Hepatocyte (in vitro differentiated cells): Measurements from ENCODE around the gene KRTAP2-4. TPM values are rescaled to one million over a fixed set of nuclear protein-coding genes. Genes with fewer than 3 reads are reported as not detected.

Experiments used
- DNase-seq: peaks from one replicate; pipeline ENCODE4 v3.0.0-alpha.2; 2016; ENCODE audit warnings: low spot score
- H2AFZ ChIP-seq: fragments of 200-600 bp; sonication (generic); 2 replicates; pipeline ENCODE4 v1.6.0; 2016; ENCODE audit warnings: antibody characterized with exemption, mild to moderate bottlenecking
- H3K27ac ChIP-seq: fragments of 200-600 bp; sonication (generic); 2 replicates; pipeline ENCODE4 v1.5.1; 2016; ENCODE audit warnings: mild to moderate bottlenecking
- H3K27me3 ChIP-seq: fragments of 200-600 bp; sonication (generic); 2 replicates; pipeline ENCODE4 v1.6.1; 2016
- H3K36me3 ChIP-seq: fragments of 200-600 bp; sonication (generic); replicated peaks from 2 replicates; pipeline ENCODE4 v1.5.1; 2016; ENCODE audit warnings: low read depth; ENCODE audit not compliant: insufficient read depth
- H3K4me1 ChIP-seq: fragments of 200-600 bp; sonication (generic); 2 replicates; pipeline ENCODE4 v1.5.1; 2016; ENCODE audit warnings: mild to moderate bottlenecking, moderate library complexity; ENCODE audit not compliant: insufficient read depth
- H3K4me2 ChIP-seq: fragments of 200-600 bp; sonication (generic); 2 replicates; pipeline ENCODE4 v1.6.0; 2016
- H3K4me3 ChIP-seq: fragments of 200-600 bp; sonication (generic); 2 replicates; pipeline ENCODE4 v1.5.1; 2016; ENCODE audit warnings: mild to moderate bottlenecking
- H3K79me2 ChIP-seq: fragments of 200-600 bp; sonication (generic); 2 replicates; pipeline ENCODE4 v1.6.0; 2017; ENCODE audit warnings: mild to moderate bottlenecking
- H3K9me2 ChIP-seq: fragments of 200-600 bp; sonication (generic); replicated peaks from 2 replicates; pipeline ENCODE4 v1.6.0; 2017; ENCODE audit warnings: mild to moderate bottlenecking; ENCODE audit not compliant: insufficient read depth
- H3K9me3 ChIP-seq: fragments of 200-600 bp; sonication (generic); 2 replicates; pipeline ENCODE4 v1.5.1; 2016; ENCODE audit warnings: low read depth, mild to moderate bottlenecking
- H4K20me1 ChIP-seq: fragments of 200-600 bp; sonication (generic); 2 replicates; pipeline ENCODE4 v1.6.0; 2016; ENCODE audit warnings: mild to moderate bottlenecking; ENCODE audit not compliant: insufficient read depth, poor library complexity, severe bottlenecking
- CTCF ChIP-seq: fragments of 200-600 bp; sonication (generic); IDR thresholded peaks from 2 replicates; pipeline ENCODE4 v1.5.1; 2016; ENCODE audit warnings: antibody characterized with exemption, mild to moderate bottlenecking; ENCODE audit not compliant: poor library complexity
- EZH2 ChIP-seq: fragments of 200-600 bp; sonication (generic); IDR thresholded peaks from 2 replicates; pipeline ENCODE4 v1.6.1; 2016; ENCODE audit warnings: antibody characterized with exemption, mild to moderate bottlenecking, borderline replicate concordance
- EZH2phosphoT487 ChIP-seq: fragments of 200-600 bp; sonication (generic); IDR thresholded peaks from one replicate; pipeline ENCODE4 v1.6.1; 2018; ENCODE audit warnings: antibody characterized with exemption, mild to moderate bottlenecking, low read depth, moderate library complexity; ENCODE audit not compliant: unreplicated experiment, severe bottlenecking
- WGBS: methylation state at CpG from one replicate; pipeline ENCODE4 v1.1.6; 2016; ENCODE audit warnings: low lambda C conversion rate; ENCODE audit errors: missing lambda C conversion rate; 5-methylcytosine and 5-hydroxymethylcytosine counted together
- polyA plus RNA-seq: library from polyadenylated mRNA; unstranded; fragments of >200 nt; fragmentation: Nextera tagmentation; extraction: Ambion mirVana; gene quantifications from 2 replicates; pipeline ENCODE4 v1.2.1, GENCODE V29; 2016
- total RNA-seq: library from RNA; depleted of rRNA; stranded (reverse); fragments of >200 nt; gene quantifications from 2 replicates; pipeline ENCODE4 v1.2.3, GENCODE V29; 2014

Gene KRTAP2-4
- total and polyA plus RNA-seq, 2 experiments from 2014 or later: not detected

DNA sequence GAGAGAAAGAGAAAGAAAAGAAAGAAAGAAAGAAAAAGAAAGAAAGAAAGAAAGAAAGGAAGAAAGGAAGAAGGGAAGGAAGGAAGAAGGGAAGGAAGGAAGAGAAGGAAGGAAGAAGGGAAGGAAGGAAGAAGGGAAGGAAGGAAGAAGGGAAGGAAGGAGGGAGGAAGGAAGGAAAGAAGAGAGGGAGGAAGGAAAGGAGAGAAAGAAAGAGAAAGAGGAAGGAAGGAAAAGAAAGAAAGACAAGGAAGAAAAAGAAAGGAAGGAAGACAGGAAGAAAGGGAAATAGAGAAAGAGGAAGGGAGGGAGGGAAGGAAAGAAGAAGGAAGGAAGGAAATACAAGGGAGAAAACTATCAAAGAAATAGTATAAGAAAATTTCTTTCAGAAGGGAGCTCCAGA lies 11.1 kb upstream of the KRTAP2-4 start:
- TF ChIP-seq EZH2phosphoT487 (no peak), EZH2 (no peak), CTCF (no peak)
- Histone ChIP-seq H3K4me1 (no peaks in the 10 kb centered on the region), H3K27ac (no peak overlapping the region), H3K36me3 (no peaks in the 10 kb centered on the region), H3K4me3 (no peak overlapping the region), H3K9me2 (no peaks in the 10 kb centered on the region), H4K20me1 (no peaks in the 10 kb centered on the region), H3K27me3 (peaks cover 15% of the 10 kb centered on the region), H3K9me3 (no peaks in the 10 kb centered on the region), H2AFZ (no peak overlapping the region), H3K4me2 (no peak overlapping the region), H3K79me2 (no peaks in the 10 kb centered on the region)
- DNase-seq: no peak

DNA sequence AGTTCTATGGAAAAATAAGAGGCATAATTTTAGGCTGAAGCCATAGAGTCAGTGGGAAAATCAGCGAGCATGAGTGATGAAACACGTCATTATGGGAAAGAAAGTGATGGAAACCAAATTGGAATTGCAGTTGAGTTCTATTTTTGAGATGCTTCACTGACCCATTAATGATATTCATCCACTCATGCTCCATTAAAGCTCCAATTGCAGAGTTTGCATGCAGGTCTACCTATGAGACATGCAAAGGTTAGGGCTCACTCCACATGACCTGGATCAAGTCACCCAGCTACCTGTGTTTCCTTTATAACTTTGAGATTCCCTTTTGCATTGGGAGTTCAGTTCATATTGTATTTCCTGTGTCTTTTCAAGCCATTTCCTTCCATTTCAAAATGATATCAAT lies 8.0 kb upstream of the KRTAP2-4 start:
- no peaks in the 10 kb centered on the region for H3K79me2 ChIP-seq
- H3K4me3 ChIP-seq: no peak overlapping the region
- TF ChIP-seq CTCF: no peak
- TF ChIP-seq EZH2: no peak
- no peak for TF ChIP-seq EZH2phosphoT487
- 98% methylated on average over 2 of the region's 2 CpGs for WGBS
- H2AFZ ChIP-seq: no peak overlapping the region
- no peaks in the 10 kb centered on the region for H4K20me1 ChIP-seq
- H3K27me3 ChIP-seq: peaks cover 15% of the 10 kb centered on the region
- no peaks in the 10 kb centered on the region for H3K4me1 ChIP-seq
- H3K9me3 ChIP-seq: no peaks in the 10 kb centered on the region
- DNase-seq: no peak
- H3K27ac ChIP-seq: no peak overlapping the region
- no peaks in the 10 kb centered on the region for H3K36me3 ChIP-seq
- H3K4me2 ChIP-seq: no peak overlapping the region
- H3K9me2 ChIP-seq: no peaks in the 10 kb centered on the region

DNA sequence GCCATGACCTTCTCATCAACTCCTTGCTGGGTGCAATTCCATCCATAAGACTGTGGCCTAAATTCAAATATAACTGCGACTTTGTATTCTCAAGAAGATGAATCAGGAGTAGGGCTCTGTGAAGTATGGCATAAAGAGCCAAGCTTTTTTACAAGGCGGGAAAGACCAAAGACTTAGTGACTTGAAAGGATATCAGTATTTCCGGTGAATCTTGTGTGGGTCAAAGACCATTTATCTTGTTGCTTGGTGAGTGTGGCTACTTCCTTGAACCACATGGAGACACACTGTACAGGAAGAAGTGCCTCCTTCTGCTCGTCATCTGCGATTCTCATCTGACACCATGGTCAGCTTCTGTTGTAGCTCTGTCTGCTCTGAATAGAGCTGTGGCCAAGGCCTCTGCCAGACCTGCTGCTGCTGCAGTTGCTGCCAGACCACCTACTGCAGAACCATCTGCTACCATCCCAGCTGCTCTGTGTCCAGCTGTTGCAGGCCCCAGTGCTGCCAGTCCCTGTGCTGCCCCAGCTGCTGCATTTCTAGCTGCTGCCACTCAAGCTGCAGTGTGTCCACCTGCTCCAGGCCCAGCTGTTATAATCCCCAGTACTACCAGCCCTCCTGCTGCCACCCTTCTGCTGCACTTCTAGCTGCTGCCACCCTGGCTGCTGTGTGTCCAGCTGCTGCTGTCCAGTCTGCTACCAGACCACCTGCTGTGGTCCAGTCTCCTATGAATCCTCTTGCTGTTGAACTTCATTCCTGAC lies 6.1 kb upstream of the KRTAP2-4 start:
- Histone ChIP-seq H3K4me3 (no peak overlapping the region), H3K4me2 (no peak overlapping the region), H3K27me3 (peaks cover 8% of the 10 kb centered on the region), H4K20me1 (no peaks in the 10 kb centered on the region), H3K9me2 (no peaks in the 10 kb centered on the region), H3K36me3 (no peaks in the 10 kb centered on the region), H3K9me3 (no peaks in the 10 kb centered on the region), H3K27ac (no peak overlapping the region), H2AFZ (no peak overlapping the region), H3K4me1 (no peaks in the 10 kb centered on the region), H3K79me2 (no peaks in the 10 kb centered on the region)
- no peak for DNase-seq
- 95% methylated on average over 5 of the region's 5 CpGs for WGBS
- no peak for TF ChIP-seq EZH2
- no peak for TF ChIP-seq EZH2phosphoT487
- no peak for TF ChIP-seq CTCF
